Measurements from ENCODE around the gene ZNF579. TPM values are rescaled to one million over a fixed set of nuclear protein-coding genes. Genes with fewer than 3 reads are reported as not detected.
"Not testable (repeated sequence)": the region's sequence is repeated elsewhere in the genome, so short reads cannot be mapped to it uniquely, and the experiment has no call there.

ZNF579 gene
- total and polyA plus RNA-seq, 2 of the 8 experiments (the other 6 are each of a cell fraction or from before 2014, with no cell fraction given): 10.0 to 18.9 TPM

DNA sequence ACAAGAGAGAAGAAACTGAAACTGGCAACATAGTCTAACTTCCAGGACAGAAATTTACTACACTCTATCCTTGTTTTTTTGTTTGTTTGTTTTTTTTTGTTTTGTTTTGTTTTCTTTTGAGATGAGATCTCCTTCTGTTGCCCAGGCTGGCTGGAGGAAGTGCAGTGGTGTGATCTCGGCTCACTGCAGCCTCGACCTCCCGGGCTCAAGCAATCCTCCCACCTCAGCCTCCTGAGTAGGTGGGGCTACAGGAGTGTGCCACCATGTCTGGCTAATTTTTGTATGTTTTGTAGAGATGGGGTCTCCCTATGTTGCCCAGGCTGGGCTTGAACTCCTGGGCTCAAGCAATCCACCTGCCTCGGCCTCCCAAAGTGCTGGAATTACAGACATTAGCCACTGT lies 1.6 kb upstream of the ZNF579 start:
- ChIA-PET CTCF (ENCODE audit: partially characterized antibody) (interaction anchor here (0.8 kb wide), 1 partner anchor 56 kb away, joined by 3 read pairs; no protein-coding TSS in a partner anchor), POLR2A (ENCODE audit: partially characterized antibody) (interaction anchor here (1.0 to 2.7 kb wide), 3 partner anchors 8 to 17 kb away, joined by 3 to 27 read pairs (median 6); partner anchors contain the start of gene FIZ1)
- not testable (repeated sequence) for H4K8ac ChIP-seq (ENCODE audit: extremely low read depth, insufficient read depth, low read length); H2BK5ac ChIP-seq (ENCODE audit: low read depth, low read length); H3K79me2 ChIP-seq (ENCODE audit: control insufficient read depth in 1 of 2, insufficient read depth in 2 of 2, low read length in 2 of 2); H4K5ac ChIP-seq (ENCODE audit: insufficient read length, low read depth, low read length); H3K14ac ChIP-seq (ENCODE audit: insufficient read length); H2AFZ ChIP-seq (ENCODE audit: low read length); H2BK20ac ChIP-seq (ENCODE audit: low read length); H3K9ac ChIP-seq (replicated peaks in 1 of 4; ENCODE audit: extremely low read depth in 1 of 4, low read depth in 3 of 4, low read length in 3 of 4); H3K18ac ChIP-seq (ENCODE audit: extremely low read depth, low read length); H3K4me1 ChIP-seq (replicated peaks in 1 of 4; ENCODE audit: control insufficient read depth in 3 of 4, insufficient read depth in 4 of 4, low read length in 3 of 4); H3K27ac ChIP-seq (ENCODE audit: low read depth, low read length); H2BK15ac ChIP-seq (ENCODE audit: low read length); FAIRE-seq; H4K91ac ChIP-seq (replicated peaks; ENCODE audit: insufficient read length, low read length); H3K9me3 ChIP-seq (ENCODE audit: insufficient read depth in 2 of 2, low read depth in 1 of 2, low read length in 1 of 2); H3K79me1 ChIP-seq (ENCODE audit: low read depth, low read length); DNase-seq (ENCODE audit: low read depth in 1 of 2, low spot score in 2 of 2); H3K4me3 ChIP-seq (ENCODE audit: extremely low read depth in 1 of 4, insufficient read depth in 2 of 4, low read depth in 3 of 4, low read length in 4 of 4); H2AK5ac ChIP-seq (ENCODE audit: low read depth, low read length); H3K23ac ChIP-seq (ENCODE audit: insufficient read length); H3K56ac ChIP-seq (replicated peaks; ENCODE audit: insufficient read length, low read depth, low read length); H3K27me3 ChIP-seq (replicated peaks in 1 of 4; ENCODE audit: control insufficient read depth in 3 of 4, extremely low read depth in 1 of 4, insufficient read depth in 3 of 4, low read length in 3 of 4); H2BK12ac ChIP-seq (ENCODE audit: low read depth, low read length); H3K4me2 ChIP-seq (ENCODE audit: insufficient read depth in 1 of 2, low read depth in 2 of 2, low read length in 2 of 2); H2BK120ac ChIP-seq (replicated peaks; ENCODE audit: low read depth, low read length); H3K4ac ChIP-seq (replicated peaks; ENCODE audit: insufficient read length, low read depth, low read length); H4K20me1 ChIP-seq (replicated peaks in 1 of 2; ENCODE audit: control insufficient read depth in 1 of 2, insufficient read depth in 2 of 2, low read length in 2 of 2)
- Histone ChIP-seq H3K23me2 (ENCODE audit: low read depth, low read length) (peaks cover 17% of the 10 kb centered on the region), H3K36me3 (ENCODE audit: control insufficient read depth in 2 of 4, insufficient read depth in 4 of 4, low read length in 3 of 4) (peaks cover under 1 to 20% (median 2%) of the 10 kb centered on the region in 4 experiments; a peak in 4 of 8 replicates)
- WGBS, 2 experiments (ENCODE audit: extremely low coverage in 1 of 2, insufficient coverage in 1 of 2, insufficient read length in 1 of 2, insufficient replicate concordance in 2 of 2, low coverage in 1 of 2, low lambda C conversion rate in 2 of 2, missing lambda C conversion rate in 1 of 2): 87% methylated on average over 4 of the region's 4 CpGs; no CpG with 5 or more reads in 1 of the 2 experiments

Measured in H1 (cell line).